ENCODE data around the gene CIAPIN1.

CIAPIN1 gene

GRCh38 chr16:57381791-57382534, 65.2 kb downstream of the CIAPIN1 start:
- no peak for DNase-seq

GRCh38 chr16:57380671-57381462, 66.3 kb downstream of the CIAPIN1 start:
- no peak for DNase-seq

GRCh38 chr16:57379579-57379978, 67.6 kb downstream of the CIAPIN1 start:
- DNase-seq, result no peak
